Hematopoietic multipotent progenitor cell treated with erythropoietin and hydrocortisone succinate and interleukin-3 and kit ligand, for 17 days (in vitro differentiated cells): Measurements from ENCODE around the gene CHST14.
"Not testable (repeated sequence)": the region's sequence is repeated elsewhere in the genome, so short reads cannot be mapped to it uniquely, and the experiment has no call there.

Experiments used
- DNase-seq: peaks from one replicate; pipeline ENCODE4 v3.0.0-alpha.2; 2015; ENCODE audit warnings: low spot score

Gene CHST14

GRCh38 chr15:40441565-40442531, 28.9 kb upstream of the CHST14 start:
- no peak for DNase-seq

DNA sequence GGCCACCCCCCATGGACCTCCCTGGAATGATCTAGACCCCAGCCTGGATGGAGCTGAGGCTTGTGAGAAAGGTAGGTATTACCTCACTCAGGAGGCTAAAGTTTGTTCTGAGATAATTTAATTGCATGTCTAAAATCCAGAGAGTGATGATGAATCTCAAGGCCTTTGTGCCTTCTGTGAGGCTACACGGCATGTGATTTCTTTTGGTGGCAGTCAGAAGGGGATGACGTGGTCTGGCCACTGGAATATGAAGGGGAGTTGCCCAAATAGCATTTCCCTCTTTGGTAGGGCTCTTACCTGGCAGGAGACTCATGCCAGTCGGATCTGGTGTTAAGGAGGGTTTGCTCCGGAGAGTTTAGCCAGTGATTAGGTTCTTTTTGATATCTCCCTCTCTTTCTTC, 27.5 kb upstream of the CHST14 start:
- DNase-seq, result no peak

GRCh38 chr15:40443846-40444245, 26.9 kb upstream of the CHST14 start:
- DNase-seq, result no peak

DNA sequence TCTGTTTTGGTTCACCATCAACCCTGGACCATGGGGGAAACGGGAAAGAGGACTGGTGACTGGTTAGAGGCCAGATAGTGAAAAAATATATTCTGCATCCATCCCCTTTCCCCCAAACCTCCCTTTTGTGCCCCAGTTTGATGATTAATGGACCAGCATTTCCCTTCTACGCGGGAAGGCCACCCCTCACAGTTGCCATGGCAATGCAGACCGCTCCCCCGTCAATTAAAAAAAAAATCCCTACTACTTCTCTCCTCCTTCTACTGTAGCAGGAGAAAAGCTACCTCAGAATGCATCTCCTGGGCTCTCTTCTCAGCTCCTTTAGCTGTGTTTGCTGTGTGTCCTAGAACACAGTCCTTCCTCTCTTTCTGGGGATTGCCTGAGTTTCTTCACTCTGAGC, 26.0 kb upstream of the CHST14 start:
- no peak for DNase-seq

GRCh38 chr15:40445421-40445922, 25.3 kb upstream of the CHST14 start:
- no peak for DNase-seq

- DNase-seq, result no peak
Measured at GRCh38 chr15:40446144-40446543, 24.6 kb upstream of the CHST14 start.

DNA sequence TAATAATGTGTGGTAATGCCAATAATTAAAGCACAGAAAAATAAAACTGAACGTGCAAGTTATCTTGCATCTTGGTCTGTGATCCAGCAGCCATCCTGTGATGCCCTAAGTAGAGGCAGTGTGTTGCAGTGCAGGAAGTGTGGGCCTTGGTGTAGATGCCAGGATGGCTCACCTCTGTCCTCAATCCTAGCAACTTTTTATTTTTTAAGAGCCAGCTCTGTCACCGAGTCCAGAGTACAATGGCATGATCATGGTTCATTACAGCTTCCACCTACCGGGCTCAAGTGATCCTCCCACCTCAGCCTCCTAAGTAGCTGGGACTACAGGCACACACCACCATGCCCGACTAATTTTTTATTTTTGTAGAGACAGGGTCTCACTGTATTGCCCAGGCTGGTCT, 22.4 kb upstream of the CHST14 start:
- no peak for DNase-seq

GRCh38 chr15:40449275-40449674, 21.5 kb upstream of the CHST14 start:
- no peak for DNase-seq

DNA sequence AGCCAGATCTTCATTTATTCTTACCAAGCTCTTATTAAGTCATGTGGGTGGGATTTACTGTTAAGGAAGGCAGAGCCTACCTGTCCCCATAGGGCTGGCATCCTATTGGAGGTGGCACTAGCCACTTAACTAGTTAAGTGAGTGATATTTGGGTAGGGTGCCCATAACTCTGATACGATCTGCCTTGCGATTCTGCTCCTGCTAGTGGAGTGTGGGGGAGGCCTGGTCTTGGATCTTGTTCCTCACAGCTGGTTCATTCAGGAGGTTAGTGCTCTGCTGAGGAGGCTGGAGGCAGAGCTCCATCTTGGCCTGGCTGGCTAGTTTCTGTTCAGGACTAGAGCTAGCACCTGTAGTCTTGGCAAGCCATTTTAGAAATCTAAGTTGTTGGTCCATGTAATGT, 20.7 kb upstream of the CHST14 start:
- no peak for DNase-seq

DNA sequence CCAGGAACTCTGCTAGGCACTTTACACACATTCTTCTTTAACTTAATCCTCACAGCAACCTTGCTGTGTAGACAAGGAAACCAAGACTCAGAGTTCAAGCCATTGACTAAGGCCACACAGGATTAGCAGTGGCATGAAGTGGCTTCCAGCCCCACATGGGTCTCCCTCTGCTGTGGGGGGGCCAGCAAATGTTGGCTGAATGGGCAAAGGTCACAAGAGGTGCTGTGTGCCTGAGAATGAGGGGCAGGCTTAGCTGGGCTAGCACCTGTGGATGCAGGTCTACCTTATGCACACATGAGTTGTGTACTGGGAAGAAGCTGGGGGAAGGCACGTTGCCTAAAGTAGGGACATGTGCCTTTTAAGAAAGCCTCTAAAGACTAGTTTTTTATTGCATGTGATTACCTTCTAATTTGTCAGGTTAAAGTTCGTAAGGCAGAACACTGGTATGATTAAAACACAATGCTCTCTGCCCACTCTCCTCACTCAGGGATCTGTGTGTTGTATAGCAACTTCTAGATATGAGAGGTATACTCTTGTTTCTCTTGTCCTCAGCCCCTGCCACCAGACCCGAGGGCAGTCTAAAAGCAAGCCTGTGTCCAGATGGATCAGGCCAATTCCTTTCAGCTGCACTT, 19.1 kb upstream of the CHST14 start:
- no peak for DNase-seq

DNA sequence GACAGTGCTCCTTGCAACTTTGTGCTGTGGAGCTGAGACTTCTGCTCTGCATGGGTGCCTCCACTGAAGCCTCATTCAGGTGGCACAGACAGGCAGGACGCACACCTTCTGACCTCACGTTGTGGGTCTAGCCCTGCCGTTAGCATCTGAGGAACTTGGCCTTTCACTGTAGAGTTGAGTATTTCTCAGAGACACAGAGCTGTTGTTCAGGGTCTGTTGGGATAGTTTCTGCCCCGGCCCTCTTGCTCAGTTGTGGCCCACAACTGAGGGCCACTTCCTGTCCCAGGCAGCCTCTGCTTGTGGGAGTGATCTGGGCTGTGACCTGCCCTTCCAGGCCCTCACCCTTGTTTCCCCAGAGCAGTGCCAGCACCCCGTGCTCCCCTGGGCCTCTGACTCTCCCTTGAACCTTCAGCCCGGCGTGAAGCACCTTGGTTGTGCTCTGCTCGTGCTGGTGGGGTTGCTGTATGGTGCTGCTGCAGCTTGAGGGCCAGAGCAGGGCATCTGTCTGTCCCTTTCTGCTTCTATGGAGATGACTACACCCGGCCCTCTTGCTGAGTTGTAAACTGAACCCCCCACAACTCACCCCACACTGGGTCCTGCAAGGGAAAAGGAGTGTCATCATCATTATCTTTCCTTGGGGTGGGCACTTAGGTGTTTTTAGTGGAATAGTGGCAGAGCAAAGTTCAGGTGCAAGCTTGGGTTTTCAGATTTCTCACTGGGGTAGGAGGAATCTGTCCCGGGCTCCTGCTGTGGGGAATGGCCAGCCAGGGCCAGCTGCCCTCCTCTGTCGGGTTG, 18.3 kb upstream of the CHST14 start:
- no peak for DNase-seq

- not testable (repeated sequence) for DNase-seq
Measured at GRCh38 chr15:40453941-40454340, 16.8 kb upstream of the CHST14 start.

GRCh38 chr15:40454904-40455391, 15.8 kb upstream of the CHST14 start:
- DNase-seq, result no peak

DNA sequence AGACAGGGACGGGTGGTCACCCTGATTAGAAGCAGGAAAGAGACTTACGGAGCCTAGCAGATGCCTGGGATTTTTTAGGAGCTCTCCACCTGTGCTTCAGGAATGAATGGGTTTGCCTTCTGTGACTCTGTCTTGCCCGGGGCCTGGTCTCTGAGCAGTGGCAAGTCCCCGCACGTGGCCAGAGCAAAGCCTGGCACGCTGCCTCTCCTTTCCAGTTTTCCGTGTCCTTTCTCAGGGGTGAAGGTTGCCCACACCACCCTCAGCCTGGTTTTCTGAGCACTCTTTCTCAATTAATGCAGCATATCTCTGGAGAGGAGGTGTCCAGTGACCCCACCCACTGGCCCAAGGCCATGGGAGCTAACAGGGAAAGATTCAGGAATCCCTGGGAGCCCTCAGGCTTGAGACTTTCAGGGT, 14.5 kb upstream of the CHST14 start:
- no peak for DNase-seq

DNA sequence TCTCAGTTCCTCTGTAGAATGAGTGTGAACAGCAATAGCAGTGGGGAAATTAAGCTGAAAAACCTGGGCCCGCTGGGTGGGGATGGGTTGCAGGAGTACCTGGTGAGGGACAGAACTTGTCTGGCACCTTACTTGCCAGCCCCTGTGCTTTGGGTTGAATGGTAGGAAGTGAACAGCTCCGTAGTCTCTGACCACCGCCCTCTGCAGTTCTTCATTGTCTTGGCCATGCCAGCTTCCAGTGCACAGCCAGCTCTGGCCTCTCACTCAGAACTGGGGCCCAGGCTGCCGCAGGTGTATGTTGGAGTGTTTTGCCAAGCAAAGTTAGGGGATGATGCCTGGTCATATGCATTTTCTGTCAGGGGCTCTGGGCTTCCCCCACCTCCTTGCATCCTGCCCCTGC, 14.0 kb upstream of the CHST14 start:
- DNase-seq, result no peak

- DNase-seq, result no peak
Measured at GRCh38 chr15:40458495-40459371, 12.1 kb upstream of the CHST14 start.

DNA sequence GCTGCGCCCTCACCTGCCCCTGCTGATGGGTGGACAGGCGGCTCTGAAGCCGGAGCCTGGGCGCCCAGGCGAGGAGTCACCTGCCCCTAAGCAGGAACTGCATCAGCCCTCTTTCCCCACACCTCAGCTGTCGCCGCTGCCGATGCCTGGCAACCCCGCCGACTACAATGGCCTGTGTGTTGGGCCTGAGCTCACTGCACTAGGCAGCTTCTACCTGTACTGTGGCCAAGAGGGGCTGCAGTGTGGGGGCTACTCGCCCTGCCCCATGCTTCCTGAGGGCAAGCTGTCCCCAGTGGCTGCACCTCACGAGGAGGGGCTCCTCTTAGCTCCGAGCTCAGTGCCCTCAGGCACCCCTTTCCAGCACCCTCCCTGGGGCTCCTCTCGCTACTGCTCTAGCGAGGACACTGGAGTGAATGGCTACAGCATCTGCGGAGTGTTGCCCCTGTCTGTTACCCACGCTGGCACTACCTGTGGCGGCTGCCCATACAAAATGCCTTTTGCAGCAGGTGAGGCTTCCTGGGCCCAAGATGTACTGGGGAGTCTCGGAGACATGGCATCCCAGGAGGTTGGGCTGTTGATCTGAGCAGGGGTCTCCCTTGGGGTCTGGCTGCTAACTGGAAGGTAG, 11.3 kb upstream of the CHST14 start:
- no peak for DNase-seq

GRCh38 chr15:40460404-40460803, 10.4 kb upstream of the CHST14 start:
- no peak for DNase-seq

- no peak for DNase-seq
Measured at GRCh38 chr15:40461958-40462357, 8.8 kb upstream of the CHST14 start.

DNA sequence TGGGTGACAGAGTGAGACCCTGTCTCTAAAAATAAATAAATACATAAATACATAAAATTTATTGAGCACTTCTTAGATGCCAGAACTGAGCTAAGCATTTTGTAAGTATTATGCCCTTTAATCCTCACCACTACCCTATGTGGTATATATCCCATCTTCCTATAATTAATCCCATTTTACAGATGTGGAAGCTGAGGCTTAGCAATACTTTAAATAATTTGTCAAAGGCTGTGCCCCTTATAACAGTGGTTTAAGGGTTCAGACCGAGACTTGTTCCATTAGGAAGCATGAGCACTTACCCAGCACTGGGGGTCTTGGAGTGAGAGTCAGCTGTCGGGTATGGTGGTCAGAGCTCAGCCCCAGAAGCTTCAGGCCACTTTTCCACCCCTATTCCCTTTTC, 7.5 kb upstream of the CHST14 start:
- no peak for DNase-seq
